ENCODE results near the gene FADS3. TPM values are rescaled to one million over a fixed set of nuclear protein-coding genes. Genes with fewer than 3 reads are reported as not detected.

Gene FADS3
- total and polyA plus RNA-seq, 2 of the 4 experiments (the other 2 are of a cell fraction) = 54.5 to 110 TPM

GRCh38 chr11:61850687-61851086 is 40.7 kb downstream of the FADS3 start:
- Histone ChIP-seq H2BK120ac (ENCODE audit: low read depth, low read length) (no peak overlapping the region), H3K27ac (ENCODE audit: insufficient read depth, low read length) (no peak overlapping the region), H4K20me1 (ENCODE audit: insufficient read depth, low read length) (peaks cover 7% of the 10 kb centered on the region), H2BK5ac (ENCODE audit: low read depth, low read length, poor library complexity, severe bottlenecking) (no peak overlapping the region), H4K8ac (ENCODE audit: low read depth in 2 of 2, low read length in 2 of 2) (no peak overlapping the region), H2AFZ (replicated peaks; ENCODE audit: low read length, poor library complexity) (no peak overlapping the region), H2AK9ac (replicated peaks; ENCODE audit: low read depth, low read length, poor library complexity) (no peak overlapping the region), H3K14ac (replicated peaks; ENCODE audit: low read depth, low read length) (no peak overlapping the region), H3K4me2 (ENCODE audit: low read depth, low read length) (no peak overlapping the region), H3K9me1 (ENCODE audit: insufficient read depth, low read length) (0 out of 2 replicates have a peak, but pooled peaks cover 3% of the 10 kb centered on the region), H3K79me1 (ENCODE audit: low read depth in 1 of 2, low read length in 2 of 2) (no peaks in the 10 kb centered on the region; a peak in 1 of 4 replicates), H2BK15ac (ENCODE audit: low read depth, low read length) (no peak overlapping the region), H3K36me3 (ENCODE audit: control insufficient read depth, insufficient read depth, low read length) (peaks cover 54% of the 10 kb centered on the region), H3K23ac (ENCODE audit: low read depth, low read length) (no peak overlapping the region), H3K18ac (ENCODE audit: low read depth, low read length) (no peak overlapping the region), H4K91ac (ENCODE audit: insufficient read depth, low read depth, low read length) (no peak overlapping the region), H3K9ac (ENCODE audit: low read depth, low read length) (no peak overlapping the region), H3K4me1 (ENCODE audit: control insufficient read depth, insufficient read depth, low read length) (no peaks in the 10 kb centered on the region), H3K4ac (ENCODE audit: low read depth, low read length) (no peak overlapping the region), H3K9me3 (ENCODE audit: control insufficient read depth, insufficient read depth, low read length) (no peaks in the 10 kb centered on the region), H3K27me3 (ENCODE audit: control insufficient read depth, insufficient read depth, low read length) (no peaks in the 10 kb centered on the region), H2AK5ac (ENCODE audit: low read depth, low read length) (no peak overlapping the region), H3K56ac (ENCODE audit: extremely low read depth, insufficient read depth, low read length) (no peak overlapping the region), H4K5ac (ENCODE audit: low read depth, low read length) (no peak overlapping the region), H3K4me3 (ENCODE audit: insufficient read depth, low read depth, low read length) (no peak overlapping the region), H2BK20ac (ENCODE audit: low read depth, low read length) (no peak overlapping the region)
- DNase-seq = no peak
- dilution Hi-C loops (cut with HindIII; ENCODE audit: low sequenced_read_pairs, unreplicated experiment) (no loop called here), in situ Hi-C loops (cut with MboI; ENCODE audit: low sequenced_read_pairs) (loop anchor here (25.0 kb wide), 1 partner anchor 462 kb away; no protein-coding TSS in a partner anchor), intact Hi-C loops (cut with micrococcal nuclease) (no loop called here)
- ChIA-PET CTCF (interaction anchor here (0.6 kb wide), 1 partner anchor 11 kb away, joined by 3 read pairs; no protein-coding TSS in a partner anchor), POLR2A (ENCODE audit: unreplicated experiment) (interaction anchor here (0.6 kb wide), 1 partner anchor 522 kb away, joined by 3 read pairs; no protein-coding TSS in a partner anchor)
- no peak for TF ChIP-seq POLR2A (IDR thresholded peaks at IDR 0.05; ENCODE audit: low read depth, low read length)
- no peak for TF ChIP-seq ELK1 (IDR thresholded peaks at IDR 0.05; ENCODE audit: borderline replicate concordance, low read depth, low read length)
- no peak for TF ChIP-seq RAD21 (IDR thresholded peaks at IDR 0.05; ENCODE audit: low read length)
- no peak for TF ChIP-seq SMC3 (IDR thresholded peaks at IDR 0.05; ENCODE audit: low read depth, low read length)
- TF ChIP-seq RCOR1 (IDR thresholded peaks at IDR 0.05; ENCODE audit: insufficient replicate concordance, low read length) = no peak
- TF ChIP-seq FOS (IDR thresholded peaks at IDR 0.05; ENCODE audit: low read depth, low read length) = no peak
- TF ChIP-seq CTCF (conservative IDR thresholded peaks at IDR 0.05; ENCODE audit: low read depth, low read length) = no peak
- TF ChIP-seq MXI1 (IDR thresholded peaks at IDR 0.05; ENCODE audit: borderline replicate concordance, low read depth, low read length) = no peak
- TF ChIP-seq BHLHE40 (IDR thresholded peaks at IDR 0.05; ENCODE audit: low read depth, low read length) = no peak
- TF ChIP-seq MAZ (IDR thresholded peaks at IDR 0.05; ENCODE audit: borderline replicate concordance, low read depth, low read length) = no peak
- no peak for TF ChIP-seq CHD1 (IDR thresholded peaks at IDR 0.05; ENCODE audit: low read depth, low read length)
- no peak for TF ChIP-seq CEBPB (IDR thresholded peaks at IDR 0.05; ENCODE audit: low read depth, low read length)
- TF ChIP-seq NFE2L2 (IDR thresholded peaks at IDR 0.05; ENCODE audit: low read depth, low read length) = no peak
- BruUV-seq (replicated peaks) = no TSS peak
- 88% methylated on average over 4 of the region's 7 CpGs; no CpG with 5 or more reads in 1 of the 2 experiments for WGBS, 2 experiments (ENCODE audit: extremely low coverage in 2 of 2, insufficient read length in 1 of 2)
- no peak for ATAC-seq (ENCODE audit: low read depth)
